Measurements from ENCODE around the gene NDUFV1.
A peak's percentile ranks its signal among the peaks of the same experiment; 100 is the strongest.

The NDUFV1 gene

DNA sequence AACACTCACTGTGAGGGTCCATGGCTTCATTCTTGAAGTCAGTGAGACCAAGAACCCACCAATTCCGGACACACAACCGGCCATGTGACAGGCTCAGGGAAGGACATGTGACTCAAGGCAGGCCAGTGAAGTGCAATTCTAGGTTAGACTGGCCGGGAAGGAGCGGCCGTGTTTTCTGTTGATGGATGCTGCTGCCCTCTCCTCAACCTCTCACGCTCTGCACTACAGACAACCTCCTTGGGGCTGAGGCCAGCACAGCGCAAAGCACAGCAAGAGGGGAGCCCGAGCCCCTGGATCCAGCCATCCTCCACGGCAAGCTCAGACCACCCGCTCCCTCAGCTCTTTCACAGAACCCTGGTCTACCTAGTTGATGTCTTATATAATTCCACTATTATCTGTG lies 20.2 kb downstream of the NDUFV1 start:
- no peak for FAIRE-seq

GRCh38 chr11:67627441-67627811 lies 20.7 kb downstream of the NDUFV1 start:
- FAIRE-seq (no peak), DNase-seq (ENCODE audit: insufficient read length) (no peak)
- TF ChIP-seq POLR2A (IDR thresholded peaks at IDR 0.05; ENCODE audit: low read depth, low read length) = no peak
- no peak for TF ChIP-seq TAF1 (IDR thresholded peaks at IDR 0.05; ENCODE audit: borderline replicate concordance, low read depth, low read length)
- no peak for TF ChIP-seq POLR2AphosphoS5 (IDR thresholded peaks at IDR 0.05; ENCODE audit: low read depth, low read length)

More for the DNA sequence above, 20.2 kb downstream of the NDUFV1 start:
- TF ChIP-seq TAF1 (IDR thresholded peaks at IDR 0.05; ENCODE audit: borderline replicate concordance, low read depth, low read length) (no peak), POLR2A (IDR thresholded peaks at IDR 0.05; ENCODE audit: low read depth, low read length) (no peak), POLR2AphosphoS5 (IDR thresholded peaks at IDR 0.05; ENCODE audit: low read depth, low read length) (no peak)
- DNase-seq (ENCODE audit: insufficient read length) = no peak

DNA sequence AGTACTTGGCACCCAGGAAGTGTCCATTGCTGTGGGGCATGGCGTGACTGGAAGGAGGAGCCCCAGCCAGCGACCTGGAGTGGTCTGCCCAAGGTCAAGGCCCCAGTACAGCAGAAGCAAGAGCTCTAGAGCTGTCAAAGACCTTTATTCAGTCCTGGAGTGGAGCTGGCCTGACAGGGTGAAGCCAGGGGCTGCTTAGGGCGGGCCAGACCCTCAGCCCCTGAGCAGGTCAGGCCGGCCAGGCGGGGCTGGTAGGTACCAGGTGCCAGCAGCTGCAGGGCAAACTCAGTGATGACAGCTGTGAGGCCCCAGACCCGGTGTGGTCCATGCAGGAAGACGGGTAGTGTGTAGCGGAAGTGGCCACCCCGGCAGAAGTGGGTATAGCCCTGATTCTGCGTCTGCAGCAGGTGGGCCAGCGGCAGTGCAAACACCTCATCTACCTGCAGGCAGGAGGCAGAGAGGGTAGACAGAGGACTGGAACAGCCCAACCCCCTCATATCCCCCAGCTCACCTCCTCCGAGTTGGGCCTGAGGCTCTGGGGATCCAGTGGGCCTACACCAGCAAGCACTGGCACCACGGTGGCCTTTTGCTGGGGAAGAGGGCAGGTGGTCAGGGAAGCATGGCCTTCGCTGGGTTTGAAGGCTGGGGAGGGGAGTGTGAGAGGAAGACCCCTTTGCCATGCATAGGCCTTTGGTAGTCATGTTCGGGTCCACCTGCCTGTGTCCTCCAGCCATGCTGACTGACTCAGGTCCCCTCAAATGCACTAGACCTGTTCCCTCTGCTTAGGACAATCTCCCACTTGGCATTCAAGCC lies 21.3 kb downstream of the NDUFV1 start:
- DNase-seq (ENCODE audit: insufficient read length) (no peak), FAIRE-seq (peak; percentile 9)
- TF ChIP-seq POLR2AphosphoS5 (IDR thresholded peaks at IDR 0.05; ENCODE audit: low read depth, low read length) = no peak
- no peak for TF ChIP-seq POLR2A (IDR thresholded peaks at IDR 0.05; ENCODE audit: low read depth, low read length)
- no peak for TF ChIP-seq TAF1 (IDR thresholded peaks at IDR 0.05; ENCODE audit: borderline replicate concordance, low read depth, low read length)

DNA sequence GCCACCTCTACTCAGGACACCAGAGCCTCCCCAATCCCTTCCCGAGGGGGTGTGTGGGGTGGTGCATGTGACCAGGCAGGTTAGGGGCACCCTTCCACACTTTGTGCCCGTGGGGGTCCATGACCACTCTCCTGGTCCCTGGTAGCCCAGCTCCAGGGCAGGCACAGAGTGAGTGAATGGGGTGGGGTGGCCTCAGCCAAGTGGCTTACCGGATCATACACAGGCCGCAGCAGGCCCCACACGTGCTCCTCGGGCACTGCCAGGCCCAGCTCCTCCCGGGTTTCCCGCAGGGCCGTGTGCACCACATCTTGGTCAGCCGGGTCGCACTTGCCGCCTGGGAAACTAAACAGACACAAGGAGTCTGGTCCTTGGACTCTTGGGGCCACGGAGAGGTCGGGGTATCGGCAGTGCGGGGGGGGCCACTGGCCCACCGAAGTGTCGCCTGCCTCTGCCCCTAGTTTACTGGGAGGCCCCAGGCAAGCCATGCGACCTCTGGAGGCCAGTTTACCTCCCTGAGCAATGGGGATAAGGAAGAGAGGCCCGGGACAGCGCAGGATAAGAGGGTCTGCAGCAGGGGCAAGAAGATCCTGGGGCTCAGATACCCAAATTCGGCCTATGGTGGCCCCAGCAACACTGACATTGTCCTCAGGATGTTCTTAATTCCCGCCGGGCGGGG lies 22.1 kb downstream of the NDUFV1 start:
- DNase-seq (ENCODE audit: insufficient read length) = peak; percentile 9
- no peak for FAIRE-seq
- TF ChIP-seq POLR2AphosphoS5 (IDR thresholded peaks at IDR 0.05; ENCODE audit: low read depth, low read length) (no peak), POLR2A (IDR thresholded peaks at IDR 0.05; ENCODE audit: low read depth, low read length) (no peak)

- FAIRE-seq (no peak), DNase-seq (ENCODE audit: insufficient read length) (peak; percentile 88)
- TF ChIP-seq POLR2AphosphoS5 (IDR thresholded peaks at IDR 0.05; ENCODE audit: low read depth, low read length) (no peak), TAF1 (IDR thresholded peaks at IDR 0.05; ENCODE audit: borderline replicate concordance, low read depth, low read length) (0 out of 2 replicates have a peak, but pooled peaks have one; percentile 35), POLR2A (IDR thresholded peaks at IDR 0.05; ENCODE audit: low read depth, low read length) (peak; percentile 75)
Observed at GRCh38 chr11:67629386-67630227, 22.9 kb downstream of the NDUFV1 start, which contains the start of gene NUDT8. TSS of gene NUDT8 (minus strand) at chr11:67629937. CDS start at chr11:67629911, 26 bp downstream.

- DNase-seq (ENCODE audit: insufficient read length) (peak; percentile 96), FAIRE-seq (peak; percentile 98)
- TF ChIP-seq POLR2A (IDR thresholded peaks at IDR 0.05; ENCODE audit: low read depth, low read length) (peak; percentile 73), POLR2AphosphoS5 (IDR thresholded peaks at IDR 0.05; ENCODE audit: low read depth, low read length) (peak; percentile 57; the same call in 1 of the 2 replicates), TAF1 (IDR thresholded peaks at IDR 0.05; ENCODE audit: borderline replicate concordance, low read depth, low read length) (no peak)
Observed at GRCh38 chr11:67630228-67630942, 23.6 kb downstream of the NDUFV1 start.

GRCh38 chr11:67630943-67631331 lies 24.2 kb downstream of the NDUFV1 start:
- no peak for TF ChIP-seq TAF1 (IDR thresholded peaks at IDR 0.05; ENCODE audit: borderline replicate concordance, low read depth, low read length)
- no peak for TF ChIP-seq POLR2A (IDR thresholded peaks at IDR 0.05; ENCODE audit: low read depth, low read length)
- TF ChIP-seq POLR2AphosphoS5 (IDR thresholded peaks at IDR 0.05; ENCODE audit: low read depth, low read length) = no peak
- FAIRE-seq = no peak

GRCh38 chr11:67631411-67631810 lies 24.7 kb downstream of the NDUFV1 start:
- peak; percentile 13 for DNase-seq (ENCODE audit: insufficient read length)
- no peak for FAIRE-seq

More at GRCh38 chr11:67630943-67631331, 24.2 kb downstream of the NDUFV1 start:
- DNase-seq (ENCODE audit: insufficient read length) = peak; percentile 17

GRCh38 chr11:67631853-67632174 lies 25.1 kb downstream of the NDUFV1 start:
- FAIRE-seq = no peak
- TF ChIP-seq POLR2AphosphoS5 (IDR thresholded peaks at IDR 0.05; ENCODE audit: low read depth, low read length) (no peak), POLR2A (IDR thresholded peaks at IDR 0.05; ENCODE audit: low read depth, low read length) (no peak), TAF1 (IDR thresholded peaks at IDR 0.05; ENCODE audit: borderline replicate concordance, low read depth, low read length) (no peak)
- no peak for DNase-seq (ENCODE audit: insufficient read length)

More at GRCh38 chr11:67631411-67631810, 24.7 kb downstream of the NDUFV1 start:
- no peak for TF ChIP-seq TAF1 (IDR thresholded peaks at IDR 0.05; ENCODE audit: borderline replicate concordance, low read depth, low read length)
- no peak for TF ChIP-seq POLR2A (IDR thresholded peaks at IDR 0.05; ENCODE audit: low read depth, low read length)

- no peak for TF ChIP-seq POLR2AphosphoS5 (IDR thresholded peaks at IDR 0.05; ENCODE audit: low read depth, low read length)
- no peak for TF ChIP-seq POLR2A (IDR thresholded peaks at IDR 0.05; ENCODE audit: low read depth, low read length)
- TF ChIP-seq TAF1 (IDR thresholded peaks at IDR 0.05; ENCODE audit: borderline replicate concordance, low read depth, low read length) = no peak
- FAIRE-seq (no peak), DNase-seq (ENCODE audit: insufficient read length) (no peak)
Observed at GRCh38 chr11:67632175-67632981, 25.6 kb downstream of the NDUFV1 start.
